ENCODE data around the gene PCDHB10. TPM values are rescaled to one million over a fixed set of nuclear protein-coding genes. Genes with fewer than 3 reads are reported as not detected.
"Not testable (repeated sequence)": the region's sequence is repeated elsewhere in the genome, so short reads cannot be mapped to it uniquely, and the experiment has no call there.

Gene PCDHB10
- total RNA-seq, 2 experiments from 2014 or later = not detected

GRCh38 chr5:141201126-141201525 is 9.0 kb downstream of the PCDHB10 start:
- DNase-seq; H3K36me3 Mint-ChIP-seq (ENCODE audit: low read depth); H3K4me3 Mint-ChIP-seq; H3K27ac Mint-ChIP-seq; CTCF ChIA-PET; H3K4me1 Mint-ChIP-seq; POLR2A ChIA-PET; H3K27me3 Mint-ChIP-seq: not testable (repeated sequence)
- H3K9me3 Mint-ChIP-seq = peaks cover 24% of the 10 kb centered on the region

- H3K36me3 Mint-ChIP-seq (ENCODE audit: low read depth); H3K4me1 Mint-ChIP-seq; CTCF ChIA-PET; H3K27ac Mint-ChIP-seq; DNase-seq; H3K27me3 Mint-ChIP-seq; POLR2A ChIA-PET; H3K4me3 Mint-ChIP-seq: not testable (repeated sequence)
- peaks cover 19% of the 10 kb centered on the region for H3K9me3 Mint-ChIP-seq
Measured at GRCh38 chr5:141201646-141202045, 9.5 kb downstream of the PCDHB10 start.

GRCh38 chr5:141208478-141208877 is 16.3 kb downstream of the PCDHB10 start, which contains the start of gene PCDHB12:
Gene PCDHB12, plus strand, starts transcription at chr5:141208719. Its CDS starts 189 bp downstream, at chr5:141208908.
- H3K27ac Mint-ChIP-seq = no peak within 1 kb of the TSS
- H3K36me3 Mint-ChIP-seq (ENCODE audit: low read depth) = peaks cover 2% of the 10 kb centered on the region
- peaks cover 4% of the 10 kb centered on the region for H3K9me3 Mint-ChIP-seq
- ChIA-PET CTCF (no interaction called here), POLR2A (no interaction called here)
- H3K4me3 Mint-ChIP-seq = no peak within 1 kb of the TSS
- H3K4me1 Mint-ChIP-seq = no peaks in the 10 kb centered on the region
- peaks cover 9% of the 10 kb centered on the region for H3K27me3 Mint-ChIP-seq
- no peak for DNase-seq

- H3K27ac Mint-ChIP-seq; H3K36me3 Mint-ChIP-seq (ENCODE audit: low read depth); DNase-seq; H3K4me3 Mint-ChIP-seq; CTCF ChIA-PET; POLR2A ChIA-PET; H3K4me1 Mint-ChIP-seq: not testable (repeated sequence)
- H3K9me3 Mint-ChIP-seq = peaks cover 11% of the 10 kb centered on the region
- H3K27me3 Mint-ChIP-seq = peaks cover 12% of the 10 kb centered on the region
Measured at GRCh38 chr5:141210281-141210680, 18.1 kb downstream of the PCDHB10 start.

GRCh38 chr5:141210849-141211248 is 18.7 kb downstream of the PCDHB10 start:
- CTCF ChIA-PET; DNase-seq; H3K4me1 Mint-ChIP-seq; H3K36me3 Mint-ChIP-seq (ENCODE audit: low read depth); H3K4me3 Mint-ChIP-seq; H3K27ac Mint-ChIP-seq; POLR2A ChIA-PET: not testable (repeated sequence)
- Mint-ChIP-seq H3K9me3 (peaks cover 12% of the 10 kb centered on the region), H3K27me3 (peaks cover 13% of the 10 kb centered on the region)

GRCh38 chr5:141213656-141214339 is 21.6 kb downstream of the PCDHB10 start, which contains the start of gene PCDHB13:
Gene PCDHB13, plus strand, starts transcription at chr5:141213919. Its CDS starts 205 bp downstream, at chr5:141214124.
- H3K27ac Mint-ChIP-seq; H3K4me1 Mint-ChIP-seq; H3K4me3 Mint-ChIP-seq; H3K36me3 Mint-ChIP-seq (ENCODE audit: low read depth); DNase-seq; POLR2A ChIA-PET: not testable (repeated sequence)
- Mint-ChIP-seq H3K9me3 (peaks cover 16% of the 10 kb centered on the region), H3K27me3 (peaks cover 15% of the 10 kb centered on the region)
- CTCF ChIA-PET = interaction anchor here (0.6 kb wide), 1 partner anchor 9 kb away, joined by 3 read pairs; the partner anchor contains the start of gene PCDHB14

- POLR2A ChIA-PET; H3K4me3 Mint-ChIP-seq; H3K36me3 Mint-ChIP-seq (ENCODE audit: low read depth); H3K27ac Mint-ChIP-seq; DNase-seq; H3K4me1 Mint-ChIP-seq: not testable (repeated sequence)
- H3K9me3 Mint-ChIP-seq = peaks cover 14% of the 10 kb centered on the region
- CTCF ChIA-PET = interaction anchor here (0.6 kb wide), 1 partner anchor 9 kb away, joined by 3 read pairs; the partner anchor contains the start of gene PCDHB14
- peaks cover 15% of the 10 kb centered on the region for H3K27me3 Mint-ChIP-seq
Measured at GRCh38 chr5:141214583-141214982, 22.4 kb downstream of the PCDHB10 start.

- CTCF ChIA-PET; H3K4me3 Mint-ChIP-seq; POLR2A ChIA-PET; H3K4me1 Mint-ChIP-seq; DNase-seq; H3K36me3 Mint-ChIP-seq (ENCODE audit: low read depth); H3K27ac Mint-ChIP-seq: not testable (repeated sequence)
- Mint-ChIP-seq H3K27me3 (peaks cover 12% of the 10 kb centered on the region), H3K9me3 (peaks cover 16% of the 10 kb centered on the region)
Measured at GRCh38 chr5:141215504-141215903, 23.4 kb downstream of the PCDHB10 start.

- H3K9me3 Mint-ChIP-seq = peaks cover 16% of the 10 kb centered on the region
- CTCF ChIA-PET; POLR2A ChIA-PET; H3K27ac Mint-ChIP-seq; H3K4me3 Mint-ChIP-seq; H3K4me1 Mint-ChIP-seq; DNase-seq; H3K36me3 Mint-ChIP-seq (ENCODE audit: low read depth): not testable (repeated sequence)
- peaks cover 12% of the 10 kb centered on the region for H3K27me3 Mint-ChIP-seq
Measured at GRCh38 chr5:141216035-141216434, 23.9 kb downstream of the PCDHB10 start.

GRCh38 chr5:141223112-141223783 is 31.1 kb downstream of the PCDHB10 start, which contains the start of gene PCDHB14:
Gene PCDHB14, plus strand, starts transcription at chr5:141223343. Its CDS starts 163 bp downstream, at chr5:141223506.
- H3K36me3 Mint-ChIP-seq (ENCODE audit: low read depth) = no peaks in the 10 kb centered on the region
- H3K4me1 Mint-ChIP-seq = no peaks in the 10 kb centered on the region
- H3K4me3 Mint-ChIP-seq = no peak within 1 kb of the TSS
- no peak within 1 kb of the TSS for H3K27ac Mint-ChIP-seq
- no peak for DNase-seq
- H3K9me3 Mint-ChIP-seq = peaks cover 14% of the 10 kb centered on the region
- POLR2A ChIA-PET = no interaction called here
- H3K27me3 Mint-ChIP-seq = peaks cover 13% of the 10 kb centered on the region
- CTCF ChIA-PET = interaction anchor here (0.6 to 1.2 kb wide), 3 partner anchors 9 to 62 kb away, joined by 3 to 4 read pairs (median 3); partner anchors contain the start of gene PCDHB15

GRCh38 chr5:141224844-141225243 is 32.7 kb downstream of the PCDHB10 start:
- not testable (repeated sequence) for H3K36me3 Mint-ChIP-seq (ENCODE audit: low read depth); H3K4me3 Mint-ChIP-seq
- peaks cover 13% of the 10 kb centered on the region for H3K27me3 Mint-ChIP-seq

GRCh38 chr5:141225421-141225820 is 33.3 kb downstream of the PCDHB10 start:
- DNase-seq; POLR2A ChIA-PET; H3K9me3 Mint-ChIP-seq; H3K27ac Mint-ChIP-seq; CTCF ChIA-PET; H3K4me3 Mint-ChIP-seq; H3K36me3 Mint-ChIP-seq (ENCODE audit: low read depth); H3K4me1 Mint-ChIP-seq: not testable (repeated sequence)
- peaks cover 13% of the 10 kb centered on the region for H3K27me3 Mint-ChIP-seq

More at GRCh38 chr5:141224844-141225243, 32.7 kb downstream of the PCDHB10 start:
- H3K4me1 Mint-ChIP-seq, H3K9me3 Mint-ChIP-seq, CTCF ChIA-PET, DNase-seq, H3K27ac Mint-ChIP-seq, POLR2A ChIA-PET: not testable (repeated sequence)

GRCh38 chr5:141234109-141234667 is 42.0 kb downstream of the PCDHB10 start:
- peaks cover 9% of the 10 kb centered on the region for H3K27me3 Mint-ChIP-seq
- ChIA-PET POLR2A (no interaction called here), CTCF (interaction anchor here (1.1 kb wide), 1 partner anchor 161 kb away, joined by 3 read pairs; no protein-coding TSS in a partner anchor)
- H3K4me3 Mint-ChIP-seq = no peak overlapping the region
- H3K4me1 Mint-ChIP-seq = no peaks in the 10 kb centered on the region
- peaks cover 22% of the 10 kb centered on the region for H3K9me3 Mint-ChIP-seq
- no peak for DNase-seq
- H3K36me3 Mint-ChIP-seq (ENCODE audit: low read depth) = peaks cover 4% of the 10 kb centered on the region
- H3K27ac Mint-ChIP-seq = no peak overlapping the region

Data from activated CD4-positive, alpha-beta T cell treated with anti-CD3 and anti-CD28 coated beads, Interleukin-2, amount 10 ng/mL, durations not matched to agents 7 days and 5 days (primary cell).